HPDE6-E6E7 (cell line): ENCODE data around the gene LHFPL3.

Experiments used
- DNase-seq: peaks from one replicate; pipeline ENCODE4 v3.0.0; 2011; ENCODE audit warnings: missing footprints; ENCODE audit errors: extremely low spot score

Gene LHFPL3

GRCh38 chr7:104795616-104796398 is 467.4 kb downstream of the LHFPL3 start:
- DNase-seq: no peak

- no peak for DNase-seq
Observed at GRCh38 chr7:104800307-104800706, 471.9 kb downstream of the LHFPL3 start.

GRCh38 chr7:104801022-104801421 is 472.6 kb downstream of the LHFPL3 start:
- no peak for DNase-seq

- DNase-seq: no peak
Observed at GRCh38 chr7:104803931-104804330, 475.5 kb downstream of the LHFPL3 start.

GRCh38 chr7:104804696-104805095 is 476.3 kb downstream of the LHFPL3 start:
- no peak for DNase-seq

GRCh38 chr7:104805449-104806317 is 477.3 kb downstream of the LHFPL3 start:
- no peak for DNase-seq

- no peak for DNase-seq
Observed at GRCh38 chr7:104807671-104808070, 479.3 kb downstream of the LHFPL3 start.

- DNase-seq: no peak
Observed at GRCh38 chr7:104809906-104810305, 481.5 kb downstream of the LHFPL3 start.

GRCh38 chr7:104814126-104814525 is 485.7 kb downstream of the LHFPL3 start:
- DNase-seq: no peak

GRCh38 chr7:104814671-104815400 is 486.4 kb downstream of the LHFPL3 start:
- DNase-seq: no peak

- DNase-seq: no peak
Observed at GRCh38 chr7:104816537-104816936, 488.1 kb downstream of the LHFPL3 start.

- no peak for DNase-seq
Observed at GRCh38 chr7:104818961-104819880, 490.8 kb downstream of the LHFPL3 start.

GRCh38 chr7:104820836-104821535 is 492.6 kb downstream of the LHFPL3 start:
- DNase-seq: no peak

- no peak for DNase-seq
Observed at GRCh38 chr7:104823177-104823576, 494.8 kb downstream of the LHFPL3 start.

GRCh38 chr7:104825099-104825498 is 496.7 kb downstream of the LHFPL3 start:
- no peak for DNase-seq

GRCh38 chr7:104826135-104826534 is 497.7 kb downstream of the LHFPL3 start:
- no peak for DNase-seq

- DNase-seq: no peak
Observed at GRCh38 chr7:104836976-104837375, 508.6 kb downstream of the LHFPL3 start.

GRCh38 chr7:104838537-104839299 is 510.3 kb downstream of the LHFPL3 start:
- DNase-seq: no peak

- no peak for DNase-seq
Observed at GRCh38 chr7:104839842-104840241, 511.4 kb downstream of the LHFPL3 start.

- DNase-seq: no peak
Observed at GRCh38 chr7:104841798-104842197, 513.4 kb downstream of the LHFPL3 start.
